ENCODE measurements around the gene KIF2C.
A peak's percentile ranks its signal among the peaks of the same experiment; 100 is the strongest.

The KIF2C gene

GRCh38 chr1:44743211-44743610 lies 3.6 kb downstream of the KIF2C start:
- peaks cover 73% of the 10 kb centered on the region for H3K79me2 ChIP-seq (ENCODE audit: insufficient read depth, low read depth)
- no peaks in the 10 kb centered on the region for H4K20me1 ChIP-seq (ENCODE audit: insufficient read depth)
- no peak overlapping the region for H3K4me2 ChIP-seq
- no peaks in the 10 kb centered on the region; the same call in 1 of the 2 replicates for H3K36me3 ChIP-seq (ENCODE audit: insufficient read depth)
- H3K27ac ChIP-seq: peak overlapping the region; percentile 8; the same call in 1 of the 2 replicates
- H3K27me3 ChIP-seq (ENCODE audit: insufficient read depth, low read depth): no peaks in the 10 kb centered on the region
- peaks cover 44% of the 10 kb centered on the region for H3K4me1 ChIP-seq (ENCODE audit: low read depth, poor library complexity, severe bottlenecking)
- TF ChIP-seq CTCF (conservative IDR thresholded peaks at IDR 0.05; ENCODE audit: low read depth, low read length): no peak
- H2AFZ ChIP-seq (ENCODE audit: low read depth): no peak overlapping the region
- H3K4me3 ChIP-seq (IDR thresholded peaks at IDR 0.05; ENCODE audit: insufficient read depth, low read depth, low read length): no peak overlapping the region
- H3K9ac ChIP-seq: no peak overlapping the region

- H3K4me2 ChIP-seq: no peak overlapping the region
- no peaks in the 10 kb centered on the region; the same call in 1 of the 2 replicates for H3K36me3 ChIP-seq (ENCODE audit: insufficient read depth)
- H4K20me1 ChIP-seq (ENCODE audit: insufficient read depth): no peaks in the 10 kb centered on the region
- no peaks in the 10 kb centered on the region for H3K27me3 ChIP-seq (ENCODE audit: insufficient read depth, low read depth)
- TF ChIP-seq CTCF (conservative IDR thresholded peaks at IDR 0.05; ENCODE audit: low read depth, low read length): 0 out of 2 replicates have a peak, but pooled peaks have one; percentile 8
- H3K9ac ChIP-seq: no peak overlapping the region
- H3K27ac ChIP-seq: no peak overlapping the region
- peaks cover 25% of the 10 kb centered on the region for H3K4me1 ChIP-seq (ENCODE audit: low read depth, poor library complexity, severe bottlenecking)
- no peak overlapping the region for H3K4me3 ChIP-seq (IDR thresholded peaks at IDR 0.05; ENCODE audit: insufficient read depth, low read depth, low read length)
- H2AFZ ChIP-seq (ENCODE audit: low read depth): no peak overlapping the region
- peaks cover 42% of the 10 kb centered on the region for H3K79me2 ChIP-seq (ENCODE audit: insufficient read depth, low read depth)
Measured at GRCh38 chr1:44747878-44748277, 8.2 kb downstream of the KIF2C start.

GRCh38 chr1:44757420-44757819 lies 17.8 kb downstream of the KIF2C start:
- Histone ChIP-seq H3K4me1 (ENCODE audit: low read depth, poor library complexity, severe bottlenecking) (peaks cover 18% of the 10 kb centered on the region), H3K4me2 (no peak overlapping the region), H3K9ac (no peak overlapping the region), H3K27me3 (ENCODE audit: insufficient read depth, low read depth) (no peaks in the 10 kb centered on the region), H3K36me3 (ENCODE audit: insufficient read depth) (peaks cover 11% of the 10 kb centered on the region; the same call in 1 of the 2 replicates), H3K27ac (no peak overlapping the region; the same call in 1 of the 2 replicates), H3K4me3 (IDR thresholded peaks at IDR 0.05; ENCODE audit: insufficient read depth, low read depth, low read length) (no peak overlapping the region), H4K20me1 (ENCODE audit: insufficient read depth) (no peaks in the 10 kb centered on the region), H2AFZ (ENCODE audit: low read depth) (no peak overlapping the region), H3K79me2 (ENCODE audit: insufficient read depth, low read depth) (no peaks in the 10 kb centered on the region)
- TF ChIP-seq CTCF (conservative IDR thresholded peaks at IDR 0.05; ENCODE audit: low read depth, low read length): no peak

GRCh38 chr1:44759077-44759476 lies 19.4 kb downstream of the KIF2C start:
- H2AFZ ChIP-seq (ENCODE audit: low read depth): no peak overlapping the region
- H3K4me2 ChIP-seq: no peak overlapping the region
- no peak overlapping the region for H3K27ac ChIP-seq
- H3K36me3 ChIP-seq (ENCODE audit: insufficient read depth): peaks cover 11% of the 10 kb centered on the region; the same call in 1 of the 2 replicates
- no peak for TF ChIP-seq CTCF (conservative IDR thresholded peaks at IDR 0.05; ENCODE audit: low read depth, low read length)
- H3K79me2 ChIP-seq (ENCODE audit: insufficient read depth, low read depth): no peaks in the 10 kb centered on the region
- H3K4me1 ChIP-seq (ENCODE audit: low read depth, poor library complexity, severe bottlenecking): peaks cover 14% of the 10 kb centered on the region
- H3K4me3 ChIP-seq (IDR thresholded peaks at IDR 0.05; ENCODE audit: insufficient read depth, low read depth, low read length): no peak overlapping the region
- H4K20me1 ChIP-seq (ENCODE audit: insufficient read depth): no peaks in the 10 kb centered on the region
- no peaks in the 10 kb centered on the region for H3K27me3 ChIP-seq (ENCODE audit: insufficient read depth, low read depth)
- no peak overlapping the region for H3K9ac ChIP-seq

All from KMS-11 (cell line).